ENCODE data around the gene STAG1.
"Not testable (repeated sequence)": the region's sequence is repeated elsewhere in the genome, so short reads cannot be mapped to it uniquely, and the experiment has no call there.

The STAG1 gene

GRCh38 chr3:136334726-136335125 is 417.5 kb downstream of the STAG1 start:
- not testable (repeated sequence) for DNase-seq (ENCODE audit: low spot score); FAIRE-seq

DNA sequence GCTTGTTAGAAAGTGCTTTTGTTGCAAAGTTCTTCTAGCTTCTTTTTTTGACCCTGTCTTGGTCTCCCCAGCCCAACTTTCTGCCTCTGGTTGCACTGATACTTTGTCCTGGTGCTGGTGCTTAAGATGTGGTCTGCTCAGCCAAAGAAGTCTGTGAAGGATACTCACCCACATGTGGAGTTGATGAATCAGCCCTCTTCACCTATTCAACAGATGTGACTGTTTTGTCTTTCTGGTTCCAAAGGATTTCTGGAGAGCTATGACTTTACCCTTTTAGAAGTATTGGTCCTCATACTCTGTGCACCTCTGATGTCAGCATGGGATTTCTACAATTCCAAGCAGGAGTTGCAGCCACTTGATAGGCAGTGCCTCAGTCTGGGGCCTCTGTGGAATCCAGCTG is 418.0 kb downstream of the STAG1 start:
- DNase-seq (ENCODE audit: low spot score) (no peak), FAIRE-seq (no peak)

DNA sequence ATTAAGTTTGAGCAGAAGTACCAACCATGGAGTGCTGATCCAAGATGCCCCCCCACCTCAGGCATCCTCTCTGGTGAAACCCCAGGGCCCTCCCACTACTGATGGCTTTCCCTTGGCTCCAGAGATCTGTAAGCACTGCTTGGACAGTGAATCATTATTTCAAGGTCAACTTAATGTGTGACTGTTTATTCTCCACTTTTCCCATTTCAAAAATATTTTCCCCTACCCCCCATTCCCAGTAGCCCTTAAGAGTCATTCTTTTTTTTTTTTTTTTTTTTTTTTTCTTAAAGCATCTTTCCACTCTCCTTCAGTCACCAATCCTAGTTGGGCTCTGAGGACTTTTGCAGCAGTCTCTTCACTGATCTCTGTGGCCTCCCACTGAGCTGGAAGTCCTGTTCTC is 419.4 kb downstream of the STAG1 start:
- FAIRE-seq (no peak), DNase-seq (ENCODE audit: low spot score) (no peak)

DNA sequence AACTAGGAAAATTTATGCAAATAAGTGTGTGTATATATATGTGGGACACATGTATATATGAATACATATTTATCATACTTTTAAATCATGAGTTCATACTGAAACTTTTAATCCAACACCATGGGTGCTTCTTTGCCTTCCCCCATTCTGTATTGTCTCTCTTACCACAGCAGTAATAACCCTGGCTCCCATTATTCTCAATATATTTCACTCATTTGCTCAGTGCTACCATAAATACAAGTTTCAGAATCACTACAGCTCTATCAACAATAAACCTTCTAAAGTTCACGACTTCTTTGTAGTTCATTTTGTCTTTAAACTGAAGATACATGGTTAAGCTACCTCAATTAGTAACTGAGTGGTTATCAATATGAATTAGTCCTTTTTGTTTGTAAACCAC is 419.9 kb downstream of the STAG1 start:
- DNase-seq (ENCODE audit: low spot score), result no peak
- no peak for FAIRE-seq

DNA sequence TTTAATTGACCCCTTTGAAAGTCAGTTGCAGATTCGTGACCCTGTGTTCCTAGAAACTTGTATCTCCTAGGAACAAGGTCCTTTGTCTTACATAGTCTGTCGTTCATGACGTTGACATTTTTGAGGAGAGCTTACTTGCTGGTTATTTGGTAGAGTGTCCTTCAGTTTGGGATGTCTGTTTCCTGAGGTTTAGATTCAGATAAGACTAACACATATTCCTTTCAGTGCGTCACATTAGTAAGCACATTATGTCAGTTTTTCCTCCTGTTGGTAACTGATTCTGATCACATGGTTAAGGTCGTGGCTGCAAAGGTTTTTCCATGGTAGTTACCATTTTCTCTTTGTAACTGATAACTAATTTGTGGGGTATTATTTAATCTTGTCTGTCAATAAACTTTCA is 421.3 kb downstream of the STAG1 start:
- DNase-seq (ENCODE audit: low spot score) (no peak), FAIRE-seq (no peak)

GRCh38 chr3:136329593-136329992 is 422.6 kb downstream of the STAG1 start:
- DNase-seq (ENCODE audit: low spot score) (no peak), FAIRE-seq (no peak)

DNA sequence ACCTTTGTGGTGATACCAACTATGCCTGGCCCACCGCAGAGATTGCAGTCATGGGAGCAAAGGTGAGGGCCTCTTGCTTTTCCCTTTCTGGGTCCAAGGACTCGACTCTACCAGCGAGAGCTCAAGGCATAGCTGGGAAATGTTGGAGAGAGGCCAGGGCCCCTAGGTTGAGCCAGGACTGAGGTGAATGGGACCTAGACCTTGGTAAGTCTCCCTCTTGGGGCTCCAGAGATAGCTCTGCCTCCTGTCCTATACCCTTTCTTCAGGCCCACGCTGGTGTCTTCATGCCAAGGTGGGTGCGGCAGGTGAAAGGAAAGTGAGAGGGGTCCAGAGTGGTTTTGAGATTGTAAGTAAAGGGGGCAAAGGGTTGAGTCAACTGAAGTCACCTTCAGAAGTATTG is 424.5 kb downstream of the STAG1 start:
- DNase-seq (ENCODE audit: low spot score) (no peak), FAIRE-seq (no peak)

DNA sequence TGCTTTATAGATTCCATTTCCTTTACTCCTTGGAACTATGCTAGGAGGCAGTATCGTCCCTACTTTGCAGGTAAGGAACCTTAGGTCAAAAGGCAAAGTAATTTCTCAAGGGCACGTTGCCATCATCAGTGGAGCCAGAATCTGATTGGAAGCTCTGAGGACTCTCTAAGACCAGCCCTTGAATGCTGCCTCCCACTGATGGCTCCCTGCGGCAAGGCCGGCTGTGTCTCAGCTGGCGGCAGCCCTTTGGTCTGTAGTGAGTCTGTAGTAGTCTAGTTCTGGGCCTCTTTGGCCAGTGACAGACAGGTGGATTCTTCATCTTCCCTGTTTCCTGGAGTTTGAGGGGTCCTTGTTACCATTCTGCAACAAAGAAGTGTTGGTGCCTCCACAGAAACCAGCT is 425.9 kb downstream of the STAG1 start:
- no peak for FAIRE-seq

DNA sequence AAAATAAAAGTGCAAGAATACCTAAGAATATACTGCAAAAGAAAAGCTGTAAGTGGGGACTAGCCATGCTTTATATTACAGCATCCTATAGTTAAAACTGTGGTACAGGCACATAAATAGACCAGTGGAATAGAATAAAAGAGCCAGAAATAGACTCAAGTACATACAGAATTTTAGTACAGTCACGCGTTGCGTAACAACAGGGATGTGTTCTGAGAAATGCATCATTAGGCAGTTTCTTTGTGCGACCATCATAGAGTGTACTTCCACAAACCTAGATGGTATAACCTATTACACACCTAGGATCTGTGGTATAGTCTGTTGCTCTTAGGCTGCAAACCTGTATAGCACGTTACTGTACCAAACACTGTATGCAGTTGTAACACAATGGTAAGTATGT is 440.2 kb downstream of the STAG1 start:
- FAIRE-seq, result no peak
- DNase-seq (ENCODE audit: low spot score), result no peak

More for the DNA sequence above, 425.9 kb downstream of the STAG1 start:
- no peak for DNase-seq (ENCODE audit: low spot score)

DNA sequence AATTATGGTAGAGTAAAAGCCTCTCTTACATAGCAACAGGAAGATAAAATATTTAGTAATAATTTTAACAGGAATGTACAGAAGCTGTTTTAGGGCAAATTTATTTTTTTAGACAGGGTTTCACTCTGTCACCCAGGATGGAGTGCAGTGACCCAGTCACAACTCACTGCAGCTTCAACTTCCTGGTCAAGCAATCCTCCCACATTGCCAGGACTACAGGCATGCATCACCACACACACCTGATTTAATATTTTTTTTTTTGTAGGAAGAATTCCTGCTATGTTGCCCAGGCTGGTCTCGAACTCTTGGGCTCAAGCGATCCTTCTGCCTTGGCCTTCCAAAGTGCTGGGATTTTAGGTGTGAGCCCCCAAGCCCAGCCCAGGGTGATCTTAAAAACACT is 440.9 kb downstream of the STAG1 start:
- FAIRE-seq, result no peak

DNA sequence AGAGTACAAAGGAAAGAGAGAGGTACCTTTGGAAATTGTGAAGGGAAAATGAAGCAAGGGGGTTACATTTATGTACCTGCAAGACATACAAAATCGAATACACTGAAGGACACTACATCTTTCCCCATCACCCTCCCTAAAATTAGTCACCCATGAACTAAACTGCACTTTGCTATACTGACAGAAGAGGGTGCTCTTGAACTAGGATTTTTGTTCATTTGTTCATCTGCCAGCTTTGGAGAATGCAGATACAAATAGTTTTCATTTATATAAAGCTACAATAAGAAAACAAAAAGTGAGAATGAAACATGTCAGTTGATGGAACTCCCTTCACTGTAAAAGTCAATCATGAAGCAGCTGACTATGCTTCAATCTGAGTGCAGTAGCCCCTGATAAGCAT is 446.3 kb downstream of the STAG1 start:
- FAIRE-seq (no peak), DNase-seq (ENCODE audit: low spot score) (no peak)

More for the DNA sequence above, 440.9 kb downstream of the STAG1 start:
- DNase-seq (ENCODE audit: low spot score), result no peak

DNA sequence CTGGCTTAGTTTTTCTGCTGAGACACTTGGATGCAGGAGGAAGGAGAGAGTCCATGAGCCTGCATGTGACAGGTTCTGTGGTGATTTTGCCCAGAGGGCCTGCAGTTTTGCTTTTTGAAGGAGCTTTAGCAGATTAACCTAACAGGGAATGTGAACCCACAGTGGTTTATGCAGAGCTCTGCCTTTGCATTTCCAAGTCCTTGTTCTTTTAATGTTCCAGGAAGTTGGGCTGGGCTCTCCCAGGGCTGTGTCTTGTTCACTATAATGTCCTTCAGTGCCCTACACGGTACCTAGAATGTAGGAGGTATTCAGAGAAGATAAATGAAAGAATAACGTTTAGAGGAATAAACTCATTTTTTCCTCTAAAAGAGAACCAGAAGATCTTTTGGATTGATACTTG is 451.7 kb downstream of the STAG1 start:
- DNase-seq (ENCODE audit: low spot score), result no peak
- no peak for FAIRE-seq

DNA sequence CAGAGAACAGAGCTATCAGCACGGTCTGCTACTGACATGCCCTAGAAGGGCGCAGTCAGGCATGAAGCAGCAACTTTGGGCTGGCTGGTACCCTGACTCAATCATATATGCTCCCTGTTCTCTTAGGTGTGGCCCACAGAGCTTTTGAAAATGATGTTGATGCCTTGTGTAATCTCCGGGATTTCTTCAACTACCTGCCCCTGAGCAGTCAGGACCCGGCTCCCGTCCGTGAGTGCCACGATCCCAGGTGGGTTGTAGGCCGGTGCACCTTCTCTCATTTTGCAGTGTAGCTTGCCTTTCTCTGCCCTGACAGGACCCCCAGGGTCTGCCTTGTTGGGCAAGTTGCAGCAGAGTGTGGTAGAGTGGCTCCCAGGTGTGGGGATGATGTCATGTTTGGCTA is 454.4 kb downstream of the STAG1 start:
- no peak for FAIRE-seq
- DNase-seq (ENCODE audit: low spot score), result no peak

DNA sequence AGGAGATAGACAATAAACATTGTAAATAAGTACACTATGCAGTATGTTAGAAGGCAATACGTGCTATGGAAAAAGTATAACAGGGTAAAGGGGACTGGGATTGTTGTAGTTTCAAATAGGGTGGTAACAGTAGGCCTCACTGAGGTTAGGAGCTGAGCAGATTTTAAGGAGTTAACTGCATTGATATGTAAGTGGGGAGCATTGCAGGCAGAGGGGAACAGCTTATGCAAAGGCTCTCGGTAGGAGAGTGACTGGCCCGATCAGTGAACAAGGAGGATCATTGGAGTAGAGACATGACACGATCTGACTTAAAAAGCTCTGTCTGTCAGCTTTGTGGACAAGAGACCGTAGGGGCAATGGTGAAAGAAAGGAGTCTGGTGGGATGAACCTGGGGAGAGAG is 455.2 kb downstream of the STAG1 start:
- DNase-seq (ENCODE audit: low spot score) (no peak), FAIRE-seq (no peak)

DNA sequence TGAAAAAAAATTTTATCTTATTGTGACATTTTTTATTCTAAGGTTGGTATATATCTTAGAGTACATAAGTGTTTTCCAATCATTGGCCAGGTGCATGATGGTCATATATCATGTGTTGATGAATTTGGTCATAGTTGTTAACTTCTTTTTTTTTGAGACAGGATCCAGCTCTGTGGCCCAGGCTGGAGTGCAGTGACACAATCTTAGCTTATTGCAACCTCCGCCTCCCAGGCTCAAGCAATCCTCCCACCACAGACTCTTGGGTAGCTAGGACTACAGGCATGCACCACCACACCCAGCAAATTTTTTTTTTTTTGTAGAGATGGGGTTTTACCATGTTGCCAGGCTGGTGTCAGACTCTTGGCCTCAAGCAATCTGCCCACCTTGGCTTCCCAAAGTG is 458.0 kb downstream of the STAG1 start:
- DNase-seq (ENCODE audit: low spot score) (no peak), FAIRE-seq (no peak)

DNA sequence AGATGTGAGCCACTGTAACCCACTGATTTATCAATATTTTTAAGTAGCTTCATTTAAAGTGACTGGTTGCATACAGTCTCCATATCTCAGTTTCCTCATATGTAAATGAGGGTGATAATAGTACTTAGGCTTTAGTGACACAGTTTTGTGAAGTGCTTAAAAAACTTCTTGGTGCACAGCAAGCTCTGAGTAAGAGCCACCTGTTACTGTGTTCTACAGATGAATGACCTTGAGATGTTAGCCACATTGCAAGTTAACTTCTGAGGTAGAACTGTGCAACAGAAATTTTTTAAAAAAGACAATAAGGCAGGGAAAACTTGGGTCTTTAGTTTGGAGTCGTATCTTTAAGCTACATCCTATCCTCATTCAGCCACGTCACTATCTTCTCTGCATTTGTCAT is 458.9 kb downstream of the STAG1 start:
- no peak for FAIRE-seq

GRCh38 chr3:136292500-136292899 is 459.7 kb downstream of the STAG1 start:
- DNase-seq (ENCODE audit: low spot score), result no peak
- FAIRE-seq, result no peak

More for the DNA sequence above, 458.9 kb downstream of the STAG1 start:
- DNase-seq (ENCODE audit: low spot score), result no peak

DNA sequence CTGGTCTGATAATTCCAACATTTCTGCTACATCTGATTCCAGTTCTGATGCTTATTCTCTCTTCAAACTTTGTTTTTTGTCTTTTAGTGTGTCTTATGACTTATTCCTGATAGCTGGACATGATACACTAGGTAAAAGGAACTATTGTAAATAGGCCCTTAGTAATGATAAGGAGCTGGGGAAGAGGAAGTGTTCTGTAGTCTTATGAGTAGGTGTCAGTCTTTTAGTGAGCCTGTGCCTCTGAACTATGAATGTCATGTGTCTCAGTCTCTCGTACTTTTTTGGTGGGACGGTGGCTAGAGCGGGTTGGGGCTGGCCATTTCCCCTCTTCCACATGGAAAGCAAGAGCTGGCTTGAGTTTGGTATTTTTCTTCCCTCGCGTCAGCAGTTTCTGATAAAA is 460.9 kb downstream of the STAG1 start:
- DNase-seq (ENCODE audit: low spot score), result no peak
- no peak for FAIRE-seq

All from urothelium cell line (cell line).